Right lobe of liver (tissue), 6 donors: ENCODE results near the gene CCL2. TPM values are rescaled to one million over a fixed set of nuclear protein-coding genes. Genes with fewer than 3 reads are reported as not detected.
A peak's percentile ranks its signal among the peaks of the same experiment; 100 is the strongest.

Experiments used
- ATAC-seq, 4 donors: fragments of 200-7000 bp; cut with Tn5 transposase; one replicate each; pipeline ENCODE4 v1.9.1; 2020; ENCODE audit warnings: mild to moderate bottlenecking in 4 of 4, moderate library complexity in 4 of 4
- DNase-seq, 3 donors: peaks; one replicate each; pipeline ENCODE4 v3.0.0-alpha.2; 2020
- H3K27ac ChIP-seq, 3 donors: fragments of 200-600 bp; one replicate each; pipeline ENCODE4 v1.8.0; 2022
- H3K27me3 ChIP-seq, 2 donors: fragments of 200-600 bp; one replicate each; pipeline ENCODE4 v1.8.0; 2022
- H3K36me3 ChIP-seq, 4 donors: fragments of 200-600 bp; sonication (generic) in 1 of 4; one replicate each; pipeline versions ENCODE4 v1.5.1 to v1.8.0; 2017 to 2022; ENCODE audit warnings: control low read depth in 1 of 4
- H3K4me1 ChIP-seq, 4 donors: fragments of 200-600 bp; sonication (generic) in 1 of 4; one replicate each; pipeline versions ENCODE4 v1.5.1 to v1.8.0; 2017 to 2022; ENCODE audit warnings: control low read depth in 1 of 4
- H3K4me3 ChIP-seq, 3 donors: fragments of 200-600 bp; one replicate each; pipeline ENCODE4 v1.8.0; 2022
- H3K9me3 ChIP-seq, 4 donors: fragments of 200-600 bp; sonication (generic) in 1 of 4; one replicate each; pipeline versions ENCODE4 v1.5.1 to v1.8.0; 2017 to 2022; ENCODE audit warnings: control low read depth in 1 of 4
- CTCF ChIP-seq, 4 donors: fragments of 200-600 bp in 3 of 4; fragments of 450-650 bp in 1 of 4; IDR thresholded peaks; one replicate each; pipeline versions ENCODE4 v1.5.1 to v1.8.0; 2016 to 2022; ENCODE audit warnings: antibody characterized with exemption in 4 of 4, mild to moderate bottlenecking in 2 of 4
- POLR2A ChIP-seq: fragments of 450-650 bp; IDR thresholded peaks from one replicate; pipeline ENCODE4 v1.6.1; 2017; ENCODE audit warnings: antibody characterized with exemption, mild to moderate bottlenecking
- WGBS: methylation state at CpG from one replicate; pipeline ENCODE4 v1.1.6; 2018; ENCODE audit warnings: low coverage, low lambda C conversion rate; ENCODE audit not compliant: insufficient coverage; ENCODE audit errors: missing lambda C conversion rate; 5-methylcytosine and 5-hydroxymethylcytosine counted together
- intact Hi-C, 2 donors: fragments of 100-400 bp; cut with DNase I; formaldehyde crosslinking; loops; one replicate each; pipeline versions ENCODE4 v1.11.2 to v1.14.1; 2022
- total RNA-seq, 6 experiments: library from RNA; depleted of rRNA in 2 of 6; stranded (reverse); fragments of >200 nt in 2 of 6; fragmentation: NEBNext Ultra II Directional in 3 of 6; extraction: Animal tissue kit (Norgen Biotek cat#: 25700) in 3 of 6; gene quantifications; one replicate each; pipeline versions ENCODE4 v1.1.0 to v1.2.4, GENCODE V29; 2016 to 2023
- donor health status: DM: no; HTN: yes; CAD: no.
- donor health status: DM: no; HTN: no; CAD: no.
- donor health status: DM: no; HTN: no; CAD: no.
- donor health status: DM: no; HTN: yes; CAD: no.
- donor health status: DM: no; HTN: yes; CAD: no.

The CCL2 gene
- total RNA-seq, 6 experiments from 2014 or later, result 0.66 to 32.2 (median 3.8) TPM

- Histone ChIP-seq H3K4me3 (no peak overlapping the region), H3K27me3 (no peaks in the 10 kb centered on the region), H3K4me1 (peaks cover 0 to 15% (median 0%) of the 10 kb centered on the region in 4 donors), H3K27ac (peak overlapping the region in 1 of 3 donors; percentile 18), H3K36me3 (no peaks in the 10 kb centered on the region), H3K9me3 (no peaks in the 10 kb centered on the region)
- ATAC-seq (peak; percentile 18 to 55 (median 34)), DNase-seq (no peak)
- 47% methylated on average over 7 of the region's 8 CpGs for WGBS
- intact Hi-C loops, result no loop called here
- TF ChIP-seq POLR2A (no peak), CTCF (IDR thresholded peaks at IDR 0.05) (no peak)
Measured at GRCh38 chr17:34242587-34243363, 12.3 kb upstream of the CCL2 start.

- DNase-seq (no peak), ATAC-seq (peak in 1 of 4 donors; percentile 13)
- Histone ChIP-seq H3K36me3 (no peaks in the 10 kb centered on the region), H3K27me3 (no peaks in the 10 kb centered on the region), H3K27ac (peak overlapping the region in 1 of 3 donors; percentile 18), H3K4me3 (no peak overlapping the region), H3K4me1 (peaks cover 0 to 16% (median 0%) of the 10 kb centered on the region in 4 donors), H3K9me3 (no peaks in the 10 kb centered on the region)
- TF ChIP-seq POLR2A (no peak), CTCF (IDR thresholded peaks at IDR 0.05) (no peak)
- WGBS, result 59% methylated on average over 7 of the region's 7 CpGs
- intact Hi-C loops, result no loop called here
Measured at GRCh38 chr17:34243364-34244320, 11.4 kb upstream of the CCL2 start.

GRCh38 chr17:34245351-34245905 is 9.7 kb upstream of the CCL2 start:
- 38% methylated on average over 3 of the region's 6 CpGs for WGBS
- no peak overlapping the region for H3K27ac ChIP-seq
- DNase-seq (no peak), ATAC-seq (no peak)
- H3K9me3 ChIP-seq, result no peaks in the 10 kb centered on the region
- H3K36me3 ChIP-seq, result no peaks in the 10 kb centered on the region
- TF ChIP-seq CTCF (IDR thresholded peaks at IDR 0.05), result no peak
- no peak for TF ChIP-seq POLR2A
- H3K27me3 ChIP-seq, result no peaks in the 10 kb centered on the region
- peaks cover 0 to 16% (median 0%) of the 10 kb centered on the region in 4 donors for H3K4me1 ChIP-seq
- H3K4me3 ChIP-seq, result no peak overlapping the region
- intact Hi-C loops, result no loop called here

- intact Hi-C loops, result no loop called here
- no peaks in the 10 kb centered on the region for H3K36me3 ChIP-seq
- H3K9me3 ChIP-seq, result no peaks in the 10 kb centered on the region
- H3K27ac ChIP-seq, result no peak overlapping the region
- TF ChIP-seq POLR2A (no peak), CTCF (IDR thresholded peaks at IDR 0.05) (no peak)
- DNase-seq, result no peak
- peaks cover 0 to 15% (median 0%) of the 10 kb centered on the region in 4 donors for H3K4me1 ChIP-seq
- ATAC-seq, result peak; percentile 27 to 59 (median 53)
- H3K4me3 ChIP-seq, result no peak overlapping the region
- WGBS, result 46% methylated on average over 1 of the region's 1 CpG
- no peaks in the 10 kb centered on the region for H3K27me3 ChIP-seq
Measured at GRCh38 chr17:34246446-34246845, 8.6 kb upstream of the CCL2 start.
